HG03460 (cell line): ENCODE measurements around the gene SLC25A36.
"Not testable (repeated sequence)": the region's sequence is repeated elsewhere in the genome, so short reads cannot be mapped to it uniquely, and the experiment has no call there.

Source experiments
- ATAC-seq: cut with Tn5 transposase; IDR thresholded peaks from one replicate; pipeline ENCODE4 v1.9.1; 2021; ENCODE audit not compliant: unreplicated experiment

Gene SLC25A36

DNA sequence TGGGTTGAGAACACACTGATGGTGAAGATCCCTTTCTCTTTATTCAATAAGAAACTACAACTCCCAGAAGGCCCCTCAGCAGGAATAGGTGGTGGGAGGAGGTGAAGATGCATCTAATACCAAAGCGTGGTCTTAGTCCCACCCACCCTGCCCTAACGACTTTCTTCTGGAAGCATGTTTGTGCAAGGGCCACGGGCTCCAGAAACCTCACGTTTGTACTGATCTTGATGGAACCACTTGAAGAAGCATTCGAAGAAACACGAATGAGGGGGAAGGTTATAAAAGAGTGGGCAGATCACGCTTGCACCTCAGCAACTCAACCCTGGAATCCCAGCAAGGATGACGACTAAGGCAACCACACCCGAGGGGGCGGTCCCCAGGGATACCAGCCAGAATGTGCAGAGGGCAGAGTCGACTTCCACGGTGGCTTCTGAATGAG is 10.6 kb upstream of the SLC25A36 start:
- no peak for ATAC-seq

DNA sequence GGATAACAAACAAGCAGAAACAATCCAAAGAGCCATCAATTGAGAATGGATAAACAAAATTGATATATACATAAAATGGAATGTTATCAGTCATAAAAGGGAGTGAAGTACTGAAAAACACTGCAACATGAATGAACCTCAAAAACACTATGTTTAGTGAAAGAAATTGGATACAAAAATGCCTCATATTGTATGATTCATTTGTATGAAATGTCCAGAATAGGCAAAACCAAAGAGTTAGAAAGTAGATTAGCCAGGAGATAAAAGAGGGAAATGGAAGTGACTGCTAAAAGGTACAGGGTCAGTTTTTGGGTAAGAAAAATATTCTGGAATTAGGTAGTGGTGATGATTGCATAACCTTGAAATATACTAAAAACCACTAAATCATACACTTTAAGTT is 9.8 kb upstream of the SLC25A36 start:
- no peak for ATAC-seq

DNA sequence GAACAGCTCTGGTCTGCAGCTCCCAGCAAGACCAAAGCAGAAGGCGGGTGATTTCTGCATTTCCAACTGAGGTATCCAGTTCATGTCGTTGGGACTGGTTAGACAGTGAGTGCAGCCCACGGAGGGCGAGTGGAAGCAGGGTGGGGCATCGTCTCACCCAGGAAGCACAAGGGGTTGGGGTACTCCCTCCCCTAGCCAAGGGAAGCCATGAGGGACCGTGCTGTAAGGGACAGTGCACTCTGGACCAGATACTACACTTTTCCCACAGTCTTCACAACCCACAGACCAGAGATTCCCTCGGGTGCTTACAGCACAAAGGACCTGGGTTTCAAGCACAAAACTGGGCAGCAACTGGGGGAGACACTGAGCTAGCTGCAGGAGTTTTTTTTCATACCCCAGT is 8.5 kb upstream of the SLC25A36 start:
- ATAC-seq, result no peak

DNA sequence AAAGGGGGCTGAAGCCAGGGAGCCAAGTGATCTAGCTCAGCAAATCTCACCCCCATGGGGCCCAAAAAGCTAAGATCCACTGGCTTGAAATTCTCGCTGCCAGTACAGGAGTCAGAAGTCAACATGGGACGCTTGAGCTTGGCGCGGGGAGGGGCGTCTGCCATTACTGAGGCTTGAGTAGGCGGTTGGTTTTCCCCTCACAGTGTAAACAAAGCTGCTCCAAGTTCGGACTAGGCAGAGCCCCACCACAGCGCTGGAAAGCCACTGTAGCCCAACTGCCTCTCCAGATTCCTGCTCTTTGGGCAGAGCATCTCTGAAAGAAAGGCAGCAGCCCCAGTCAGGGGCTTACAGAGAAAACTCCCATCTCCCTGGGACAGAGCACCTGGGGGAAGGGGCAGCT is 8.1 kb upstream of the SLC25A36 start:
- no peak for ATAC-seq

DNA sequence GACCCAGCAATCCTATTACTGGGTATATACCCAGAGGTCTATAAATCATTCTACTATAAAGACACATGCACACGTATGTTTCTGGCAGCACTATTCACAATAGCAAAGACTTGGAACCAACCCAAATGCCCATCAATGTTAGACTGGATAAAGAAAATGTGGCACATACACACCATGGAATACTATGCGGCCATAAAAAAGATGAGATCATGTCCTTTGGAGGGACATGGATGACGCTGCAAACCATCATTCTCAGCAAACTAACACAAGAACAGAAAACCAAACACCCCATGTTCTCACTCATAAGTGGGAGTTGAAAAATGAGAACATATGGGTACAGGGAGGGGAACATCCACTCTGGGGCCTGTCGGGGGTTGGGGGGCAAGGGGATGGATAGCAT is 2.3 kb upstream of the SLC25A36 start:
- ATAC-seq, result not testable (repeated sequence)

DNA sequence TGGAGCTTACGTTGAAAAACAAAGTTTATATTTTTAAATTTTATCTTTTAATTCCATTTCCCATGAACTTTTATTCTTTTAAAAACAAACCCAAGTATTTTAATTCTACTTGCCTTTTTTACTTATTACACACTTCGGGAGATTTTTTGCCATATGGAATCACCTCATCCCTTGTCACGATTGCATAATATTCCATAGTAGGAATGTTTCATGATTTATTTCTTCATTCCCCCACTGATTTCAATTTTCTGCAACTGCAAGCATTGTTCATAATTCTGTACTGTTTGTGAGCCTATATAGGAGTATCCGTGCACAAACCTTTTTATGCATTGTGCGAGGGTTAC is 574 bp upstream of the SLC25A36 start:
- no peak for ATAC-seq

DNA sequence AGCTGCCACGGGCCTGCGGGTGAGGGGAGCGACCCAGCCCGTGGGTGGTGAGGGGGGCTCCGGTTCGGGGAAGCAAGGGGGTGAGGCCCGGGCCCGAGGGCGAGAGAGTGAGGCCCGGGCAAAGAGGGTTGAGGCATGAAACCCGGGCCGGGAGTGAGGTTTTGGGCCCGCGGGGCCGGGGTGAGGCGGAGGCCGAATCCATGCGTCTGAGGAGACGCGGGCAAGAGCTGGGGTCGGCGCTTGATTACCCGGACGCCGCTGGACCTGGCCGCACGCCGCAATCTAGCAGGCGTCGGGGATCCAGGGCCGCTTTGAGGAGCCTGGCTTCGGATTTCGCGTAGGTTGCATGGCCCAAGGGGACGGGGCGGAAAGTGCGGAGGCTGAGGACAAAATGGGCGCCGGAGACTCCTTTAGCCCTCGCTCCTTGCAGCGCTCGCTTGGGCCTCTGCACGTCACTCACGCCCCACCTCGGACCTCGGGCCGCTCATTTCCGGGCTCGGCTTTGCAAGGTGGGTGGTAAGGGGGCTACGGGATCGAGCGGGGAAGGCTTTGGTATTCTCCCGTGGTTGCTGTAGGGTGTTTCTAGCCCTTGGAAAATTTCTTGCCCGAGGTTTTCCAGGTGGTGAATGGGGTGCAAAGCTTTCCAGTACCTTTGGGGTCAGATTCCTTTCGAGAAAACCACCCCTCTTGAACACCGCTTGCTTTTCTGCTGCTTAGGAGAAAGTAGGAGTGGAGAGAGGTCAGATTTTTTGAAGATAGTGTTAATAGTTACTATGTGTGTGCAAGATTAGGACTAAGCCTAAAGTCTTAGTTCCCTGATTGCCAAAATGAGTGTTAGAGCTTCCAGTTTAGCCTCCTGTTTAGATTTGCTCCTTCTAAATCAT is 827 bp downstream of the SLC25A36 start:
- peak; percentile 50 for ATAC-seq

DNA sequence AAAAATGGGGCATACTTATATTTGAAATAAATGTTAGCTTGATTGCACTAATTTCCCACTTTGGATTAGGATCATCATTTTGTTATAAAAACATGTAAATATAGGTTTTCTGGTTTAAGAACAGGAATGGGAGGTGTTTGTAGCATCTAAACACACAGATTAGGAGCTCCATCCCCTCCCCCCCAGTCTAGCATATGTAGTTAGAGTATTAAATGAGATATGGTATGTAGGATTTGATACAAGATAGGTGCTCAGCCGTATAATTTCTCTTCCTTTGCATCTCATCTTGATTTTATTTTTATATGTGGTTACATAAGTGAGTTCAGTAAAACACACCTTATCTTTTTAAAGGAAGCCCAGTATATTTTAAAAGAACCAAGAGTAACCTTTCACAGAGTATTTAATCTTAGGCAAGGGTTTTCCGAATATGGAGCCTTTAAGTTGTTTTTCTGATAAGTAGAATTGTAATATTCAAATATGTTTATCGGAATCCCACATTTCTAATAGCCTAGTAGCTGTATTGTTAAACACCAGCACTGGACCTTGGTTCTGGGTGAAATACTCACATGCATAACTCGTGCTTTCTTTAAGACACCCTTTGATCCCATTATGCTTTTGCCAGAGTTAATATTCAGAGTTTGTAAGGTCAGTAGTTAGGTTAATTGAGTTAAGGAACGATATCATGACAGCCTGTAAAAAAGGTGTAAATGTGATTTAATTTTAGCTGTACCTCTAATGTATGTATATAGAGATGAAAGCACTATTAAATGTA is 2.3 kb downstream of the SLC25A36 start:
- no peak for ATAC-seq

DNA sequence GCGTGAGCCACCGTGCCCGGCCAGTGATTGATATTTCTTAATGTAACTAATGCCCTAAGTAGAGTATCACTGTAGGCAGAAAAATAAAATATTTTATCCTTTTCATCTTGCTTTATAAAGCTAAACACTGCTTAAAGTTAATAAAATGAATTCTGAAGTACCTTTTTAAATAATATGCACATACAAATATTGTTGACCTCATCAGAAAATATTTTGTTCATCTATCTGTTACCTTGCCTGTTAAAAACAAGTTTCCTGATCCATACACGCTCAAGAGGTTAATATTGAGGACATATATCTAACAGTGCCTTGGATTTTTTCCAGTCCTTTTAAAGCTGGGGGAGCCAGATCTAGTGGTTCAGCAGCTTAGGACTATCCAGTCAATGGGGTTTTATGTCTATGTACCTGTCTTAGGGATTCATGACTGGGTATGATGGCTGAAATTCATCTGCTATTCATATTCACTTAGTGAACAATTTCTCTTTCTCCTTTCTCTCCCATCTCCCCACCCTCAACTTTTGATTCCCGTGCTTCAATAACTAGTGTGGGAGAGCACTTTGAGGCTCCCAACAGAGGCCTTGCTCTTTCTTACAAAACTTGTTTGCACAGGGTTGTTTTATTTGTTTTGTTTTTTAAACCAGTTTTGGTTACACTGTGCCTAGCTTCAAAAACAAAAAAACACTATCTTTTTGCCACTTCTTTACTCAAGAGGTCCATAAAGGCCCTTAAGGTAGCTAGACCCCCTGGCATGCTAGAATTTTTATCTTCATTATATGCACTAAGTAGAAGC is 7.0 kb downstream of the SLC25A36 start:
- no peak for ATAC-seq

DNA sequence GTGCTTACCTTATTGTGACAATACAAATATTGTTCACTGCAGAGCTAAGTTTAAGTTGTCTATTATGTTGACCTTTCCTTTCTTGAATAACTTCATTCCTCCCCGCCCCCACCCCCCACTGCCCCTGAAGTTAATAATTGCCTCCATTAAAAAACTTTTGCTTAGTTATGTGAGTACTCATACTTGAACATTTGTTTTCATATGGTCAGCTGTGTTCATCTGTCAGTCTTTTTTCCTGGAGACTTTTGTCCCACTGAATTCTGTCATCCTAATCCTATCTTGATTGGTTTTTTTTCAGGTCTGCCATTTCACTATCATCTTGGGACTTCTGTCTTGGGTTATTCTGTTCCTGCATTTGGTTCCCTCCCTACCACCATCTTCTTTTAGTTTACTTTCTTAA is 8.5 kb downstream of the SLC25A36 start:
- ATAC-seq, result no peak

DNA sequence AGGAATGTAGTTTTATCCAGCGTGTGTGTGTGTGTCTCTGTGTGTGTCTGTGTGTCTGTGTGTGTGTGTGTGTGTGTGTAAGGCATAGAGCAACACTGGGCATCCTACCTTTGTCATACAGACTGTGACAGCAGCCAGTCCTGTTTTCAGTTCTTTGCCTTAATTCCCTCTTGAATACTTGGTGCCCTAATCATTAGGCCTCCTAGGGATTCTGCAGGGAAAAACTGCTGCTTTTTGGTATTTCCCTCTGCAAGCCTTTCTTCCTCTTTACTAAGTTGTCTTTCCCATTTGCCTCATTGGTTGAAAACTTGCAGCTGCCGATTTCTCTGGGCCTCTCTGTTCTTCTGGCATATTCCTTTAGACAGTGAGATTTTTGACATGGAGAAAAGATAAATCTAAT is 9.2 kb downstream of the SLC25A36 start:
- no peak for ATAC-seq

DNA sequence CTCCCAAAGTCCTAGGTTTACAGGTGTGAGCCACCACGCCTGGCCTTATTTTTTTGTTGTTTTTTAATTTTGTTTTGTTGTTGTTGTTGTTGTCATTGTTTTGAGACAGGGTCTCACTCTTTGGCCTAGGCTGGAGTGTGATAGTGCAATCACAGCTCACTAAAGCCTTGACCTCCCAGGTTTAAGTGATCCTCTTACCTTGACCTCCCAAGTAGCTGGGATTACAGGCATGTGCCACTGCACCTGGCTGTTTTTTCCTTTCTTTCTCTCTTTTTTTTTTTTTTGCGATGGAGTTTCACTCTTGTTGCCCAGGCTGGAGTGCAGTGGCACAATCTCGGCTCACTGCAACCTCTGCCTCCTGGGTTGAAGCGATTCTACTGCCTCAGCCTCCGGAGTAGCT is 10.1 kb downstream of the SLC25A36 start:
- ATAC-seq, result not testable (repeated sequence)

DNA sequence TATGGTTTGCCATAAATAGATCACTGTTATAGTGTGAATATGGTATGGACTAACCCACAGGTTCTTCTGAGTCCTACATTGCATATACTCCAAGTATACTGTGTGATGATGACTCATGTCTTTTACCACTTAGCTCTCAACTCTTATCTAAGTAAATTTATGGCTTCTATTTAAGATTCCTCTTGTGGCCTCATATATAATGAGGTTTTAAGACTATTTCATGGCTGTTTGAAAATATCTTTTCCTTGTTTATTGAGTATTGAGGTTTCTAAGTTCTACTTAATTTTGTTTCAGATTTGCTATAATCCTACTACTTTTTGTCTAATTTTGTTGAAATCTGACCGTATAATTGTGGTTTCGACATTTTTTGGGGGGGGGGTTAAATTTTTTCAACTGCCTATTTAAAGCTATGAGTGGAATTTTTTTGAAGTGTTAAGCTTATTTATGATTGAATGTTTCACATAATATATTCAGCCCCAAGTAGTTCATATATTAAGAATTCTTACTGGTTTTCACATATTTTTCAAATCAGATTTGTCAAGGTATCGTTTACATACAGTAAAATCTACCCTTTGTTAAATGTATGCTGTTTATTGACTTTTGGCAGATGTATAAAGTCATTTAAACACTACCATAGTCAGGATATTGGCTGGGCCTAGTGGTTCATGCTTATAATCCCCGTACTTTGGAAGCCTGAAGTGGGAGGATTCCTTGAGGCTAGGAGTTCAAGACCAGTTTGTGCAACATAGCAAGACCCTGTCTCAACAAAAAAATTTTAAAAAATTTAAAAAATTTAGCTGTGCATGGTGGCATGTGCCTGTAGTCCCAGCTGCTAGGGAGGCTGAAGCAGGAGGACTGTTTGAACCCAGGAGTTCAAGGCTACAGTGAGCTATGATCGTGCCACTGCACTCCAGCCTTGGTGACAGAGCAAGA is 11.7 kb downstream of the SLC25A36 start:
- no peak for ATAC-seq

DNA sequence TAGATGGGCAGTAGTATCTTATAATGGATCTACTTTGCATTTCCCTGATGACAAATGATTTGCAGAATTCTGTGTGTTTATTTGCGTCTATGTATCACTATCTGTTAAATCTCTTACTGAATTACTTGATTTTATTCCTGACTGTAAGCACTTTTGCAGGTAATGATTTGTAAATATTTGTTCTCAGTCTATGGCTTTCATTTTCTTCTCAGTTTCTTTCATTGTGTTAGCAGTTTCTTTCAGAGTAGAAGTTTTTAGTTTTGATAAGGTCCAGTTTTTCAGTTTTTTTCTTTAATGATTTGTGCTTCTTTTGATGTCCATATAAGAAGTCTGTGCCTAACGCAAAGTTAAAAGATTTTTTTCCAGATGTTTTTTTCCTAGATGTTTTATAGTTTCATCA is 12.9 kb downstream of the SLC25A36 start:
- ATAC-seq, result no peak

DNA sequence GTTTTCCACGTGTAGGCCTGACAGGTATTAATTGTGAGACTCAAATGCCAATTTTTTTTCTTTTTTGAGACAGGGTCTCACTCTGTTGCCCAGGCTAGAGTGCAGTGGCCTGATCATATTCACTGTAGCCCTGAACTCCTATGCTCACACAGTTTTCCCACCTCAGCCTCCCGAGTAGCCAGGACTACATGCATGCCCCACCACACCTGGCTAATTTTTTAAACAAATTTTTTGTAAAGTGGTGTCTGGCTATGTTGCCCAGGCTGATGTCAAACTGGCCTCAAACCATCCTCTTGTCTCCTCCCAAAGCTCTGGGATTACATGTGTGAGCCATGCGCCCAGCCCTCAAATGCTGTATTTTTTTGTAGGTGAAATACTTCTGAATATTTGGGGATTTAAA is 14.0 kb downstream of the SLC25A36 start:
- ATAC-seq, result no peak

DNA sequence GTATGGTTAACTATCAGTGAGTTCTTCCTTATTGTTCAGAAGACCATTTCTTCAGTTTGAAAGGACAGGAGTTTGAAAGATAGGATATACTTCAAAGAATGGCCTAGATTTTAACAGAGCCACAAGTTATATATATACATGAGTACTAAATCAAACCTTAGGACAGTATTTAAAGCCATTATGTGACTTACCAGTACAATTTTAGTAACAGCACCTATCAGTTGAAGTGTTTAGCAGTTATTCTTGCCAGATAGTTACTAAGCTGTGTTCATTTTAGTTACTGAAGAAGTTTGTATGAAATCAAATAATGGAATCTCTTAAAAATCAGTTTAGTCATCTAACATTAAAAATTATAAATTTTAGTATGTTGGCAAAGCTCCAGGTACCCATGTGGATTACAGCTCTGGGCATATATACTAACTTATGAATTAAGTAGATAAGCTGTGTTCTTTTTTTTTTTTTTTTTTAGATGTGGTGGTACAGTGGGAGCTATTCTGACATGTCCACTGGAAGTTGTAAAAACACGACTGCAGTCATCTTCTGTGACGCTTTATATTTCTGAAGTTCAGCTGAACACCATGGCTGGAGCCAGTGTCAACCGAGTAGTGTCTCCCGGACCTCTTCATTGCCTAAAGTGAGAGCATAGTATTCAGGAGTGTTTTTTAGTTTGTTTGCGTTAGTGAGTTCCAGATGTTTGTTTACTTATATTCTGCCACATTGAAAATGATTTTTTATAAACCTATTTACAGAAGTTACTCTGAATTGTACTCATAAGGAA is 14.6 kb downstream of the SLC25A36 start:
- ATAC-seq, result no peak

DNA sequence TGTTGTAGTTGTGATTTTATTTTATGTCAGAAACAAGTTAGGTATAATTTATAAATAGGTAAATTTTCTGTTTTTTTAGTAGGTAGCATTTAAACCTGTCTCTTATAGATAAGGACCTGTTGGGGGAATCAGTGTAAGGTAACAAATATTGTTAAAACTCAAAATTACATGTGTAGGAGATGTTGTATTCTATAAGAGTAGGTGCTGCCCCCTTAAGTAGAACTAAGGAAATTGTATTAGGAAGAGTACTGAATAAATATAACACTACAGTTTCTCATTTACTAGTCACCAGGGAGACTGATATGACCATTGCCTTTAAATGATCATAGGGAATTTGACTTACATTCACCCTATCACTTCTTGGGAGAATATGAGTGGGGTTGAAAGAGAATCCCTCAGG is 31.2 kb downstream of the SLC25A36 start:
- no peak for ATAC-seq

DNA sequence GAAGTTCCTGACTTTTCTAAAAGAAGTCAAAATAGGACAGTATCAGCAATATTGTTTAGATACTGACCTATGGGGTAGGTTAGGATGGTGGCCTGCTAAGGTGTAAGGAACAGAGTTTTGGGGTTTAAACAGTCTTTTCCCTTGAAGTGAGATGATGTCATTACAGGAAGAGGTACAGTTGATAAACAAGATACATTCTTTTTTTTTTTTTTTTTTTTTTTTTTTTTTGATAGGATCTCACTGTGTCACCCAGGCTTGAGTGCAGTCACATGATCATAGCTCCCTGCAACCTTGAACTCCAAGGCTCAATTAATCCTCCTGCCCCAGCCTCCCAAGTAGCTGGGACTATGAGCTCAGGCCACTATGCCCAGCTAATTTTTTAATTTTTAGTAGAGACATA is 33.3 kb downstream of the SLC25A36 start:
- ATAC-seq, result no peak

DNA sequence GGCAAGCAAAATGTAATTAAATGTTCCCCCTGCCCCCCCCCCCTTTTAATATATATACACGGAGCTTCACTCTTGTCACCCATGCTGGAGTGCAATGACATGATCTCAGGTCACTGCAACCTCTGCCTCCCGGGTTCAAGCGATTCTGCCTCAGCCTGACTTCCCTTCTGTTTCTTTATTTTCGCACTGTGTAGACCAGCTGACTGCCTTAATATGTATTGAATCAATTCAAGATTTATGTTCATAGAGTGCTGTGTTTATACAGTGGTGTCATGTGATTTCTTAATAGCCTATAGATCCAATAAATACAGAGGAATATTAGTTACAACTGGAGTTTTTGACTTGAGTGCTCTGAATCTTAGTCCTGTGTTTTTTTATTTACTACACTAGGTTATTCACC is 39.0 kb downstream of the SLC25A36 start:
- no peak for ATAC-seq

DNA sequence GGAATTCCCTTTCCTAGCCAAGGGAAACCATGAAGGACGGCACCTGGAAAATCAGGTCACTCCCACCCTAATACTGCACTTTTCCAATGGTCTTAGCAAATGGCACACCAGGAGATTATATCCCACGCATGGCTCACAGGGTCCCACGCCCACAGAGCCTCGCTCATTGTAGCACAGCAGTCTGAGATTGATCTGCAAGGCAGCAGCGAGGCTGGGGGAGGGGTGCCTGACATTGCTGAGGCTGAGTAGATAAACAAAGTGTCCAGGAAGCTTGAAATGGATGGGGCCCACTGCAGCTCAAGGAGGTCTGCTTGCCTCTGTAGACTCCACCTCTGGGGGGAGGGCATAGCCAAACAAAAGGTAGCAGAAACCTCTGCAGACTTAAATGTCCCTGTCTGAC is 46.2 kb downstream of the SLC25A36 start:
- ATAC-seq, result not testable (repeated sequence)
